WI38 (cell line): Measurements from ENCODE around the gene HDGFL2.
A peak's percentile ranks its signal among the peaks of the same experiment; 100 is the strongest.

Experiments
- H3K4me3 ChIP-seq: 2 replicates; pipeline ENCODE4 v1.5.1; 2011; ENCODE audit warnings: low read depth, mild to moderate bottlenecking, control low read depth, low read length
- CTCF ChIP-seq: IDR thresholded peaks from 2 replicates; pipeline ENCODE4 v1.5.1; 2012; ENCODE audit warnings: low read depth, mild to moderate bottlenecking, control low read depth, low read length

Gene HDGFL2

GRCh38 chr19:4452230-4452990 is 19.7 kb upstream of the HDGFL2 start:
- H3K4me3 ChIP-seq, result no peak overlapping the region
- TF ChIP-seq CTCF, result no peak

DNA sequence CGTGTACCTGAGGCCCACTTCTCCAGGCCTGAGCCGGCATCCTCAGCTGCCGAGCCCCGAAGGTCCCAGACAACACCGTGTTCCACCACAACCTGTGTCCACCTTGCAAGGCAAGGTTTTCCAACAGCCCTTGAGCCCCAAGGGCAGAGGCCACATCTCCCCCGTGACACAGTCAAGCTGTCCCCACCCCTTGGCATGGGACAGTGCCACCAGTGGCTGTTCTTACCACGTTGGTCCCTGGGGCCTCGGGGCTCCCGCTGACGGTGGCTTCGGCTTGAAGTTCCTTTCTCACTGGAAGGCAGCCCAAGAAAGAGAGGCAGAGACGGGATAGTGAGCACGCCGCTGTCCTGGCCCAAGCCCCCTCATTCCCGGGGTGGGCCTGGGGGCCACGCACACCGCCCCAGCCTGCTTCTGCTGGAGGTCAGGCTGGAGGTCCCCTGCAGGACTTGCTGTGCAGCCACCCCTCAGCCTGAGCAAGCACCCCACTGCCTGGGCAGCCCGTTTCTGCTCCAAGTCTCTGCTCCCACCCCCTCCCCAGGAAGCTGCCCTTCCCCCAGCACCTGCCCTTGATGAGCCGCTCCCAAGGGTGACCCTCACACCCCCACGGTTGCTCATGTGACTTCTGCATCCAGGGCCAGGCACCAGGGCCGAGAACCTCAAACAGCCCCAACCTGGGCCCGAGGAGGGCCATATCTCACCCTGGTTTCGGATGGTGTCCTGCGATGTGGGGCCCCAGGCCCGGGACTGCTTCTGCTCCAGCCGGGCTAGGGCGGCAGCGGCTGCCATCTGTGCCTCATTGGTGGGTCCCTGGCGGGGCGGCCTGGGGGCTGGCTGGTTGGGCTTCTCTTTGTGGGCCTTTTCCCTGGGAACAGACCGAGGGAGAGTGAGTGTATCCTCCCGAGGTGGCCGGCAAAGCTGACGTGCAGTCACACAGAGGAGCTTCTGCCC is 18.6 kb upstream of the HDGFL2 start:
- no peak overlapping the region for H3K4me3 ChIP-seq
- TF ChIP-seq CTCF, result no peak

- no peak for TF ChIP-seq CTCF
- peak overlapping the region; percentile 91 for H3K4me3 ChIP-seq
These were observed 17.1 kb upstream of the HDGFL2 start for GRCh38 chr19:4454747-4455718.

- peak overlapping the region; percentile 91 for H3K4me3 ChIP-seq
- no peak for TF ChIP-seq CTCF
These were observed 16.2 kb upstream of the HDGFL2 start for GRCh38 chr19:4455719-4456475.

DNA sequence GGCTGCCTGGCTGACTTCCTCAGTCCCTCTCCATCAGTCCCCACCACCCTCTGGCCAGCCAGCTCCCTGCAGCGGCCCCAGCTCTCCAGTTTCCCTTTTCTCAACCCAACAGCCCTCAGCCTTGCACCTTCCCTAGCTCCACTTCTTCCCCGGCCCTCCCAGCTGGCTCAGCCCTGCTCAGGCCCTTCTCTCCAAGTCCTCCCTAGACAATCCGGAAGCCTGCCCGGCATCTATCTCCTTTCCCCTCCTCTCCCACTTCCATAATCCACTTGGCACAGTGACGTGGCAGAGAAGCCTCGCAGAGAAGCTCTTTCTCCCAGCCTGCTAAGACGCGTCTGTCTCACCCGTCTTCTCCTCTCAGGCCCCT is 15.6 kb upstream of the HDGFL2 start:
- H3K4me3 ChIP-seq, result peak overlapping the region; percentile 91
- no peak for TF ChIP-seq CTCF

- H3K4me3 ChIP-seq, result peak overlapping the region; percentile 91
- TF ChIP-seq CTCF, result no peak
These were observed 15.0 kb upstream of the HDGFL2 start for GRCh38 chr19:4456843-4457653.
